Astrocyte (in vitro differentiated cells and primary cell): ENCODE results near the gene WDR4.

Experiments
- CTCF ChIP-seq: IDR thresholded peaks from 2 replicates; pipeline ENCODE4 v1.5.1; 2011; ENCODE audit warnings: low read depth, mild to moderate bottlenecking, inconsistent platforms, low read length, moderate library complexity; ENCODE audit not compliant: insufficient read depth
- EZH2 ChIP-seq: IDR thresholded peaks from 2 replicates; pipeline ENCODE4 v1.6.1; 2012; ENCODE audit warnings: mild to moderate bottlenecking, low read length, inconsistent platforms; ENCODE audit not compliant: insufficient read depth

- TF ChIP-seq CTCF = no peak
- no peak for TF ChIP-seq EZH2
Observed at GRCh38 chr21:42892931-42893755, 13.8 kb upstream of the WDR4 start, which contains the start of gene NDUFV3.
